SK-N-MC (cell line): Measurements from ENCODE around the gene CDKAL1.

Experiments used
- EZH2 ChIP-seq: fragments of 200-600 bp; sonication (generic); IDR thresholded peaks from one replicate; pipeline ENCODE4 v1.6.1; 2017; ENCODE audit warnings: antibody characterized with exemption
- FOXP2 ChIP-seq: optimal IDR thresholded peaks from 2 replicates; pipeline ENCODE3; 2011; ENCODE audit warnings: mild to moderate bottlenecking, moderate library complexity; ENCODE audit not compliant: insufficient read depth; ENCODE audit errors: extremely low read length, control extremely low read depth
- POLR2AphosphoS5 ChIP-seq: IDR thresholded peaks from 2 replicates; pipeline ENCODE4 v1.6.1; 2012; ENCODE audit warnings: mild to moderate bottlenecking, low read depth, low read length, borderline replicate concordance

- no peak for TF ChIP-seq EZH2
- no peak; the same call in 1 of the 2 replicates for TF ChIP-seq POLR2AphosphoS5
- TF ChIP-seq FOXP2 = no peak
These were observed 217.2 kb downstream of the CDKAL1 start for GRCh38 chr6:20751293-20751935.
